Keratinocyte (primary cell): ENCODE results near the gene TBC1D20. TPM values are rescaled to one million over a fixed set of nuclear protein-coding genes. Genes with fewer than 3 reads are reported as not detected.

ENCODE experiments used
- DNase-seq: peaks from one replicate; pipeline ENCODE4 v3.0.0-alpha.2; 2011; ENCODE audit warnings: low read depth, missing footprints, low spot score
- FAIRE-seq: peaks from 2 replicates; lab custom pipeline; 2011; peaks lifted over from hg19 to GRCh38; lab: Jason Lieb, UNC
- H2AFZ ChIP-seq: 2 replicates; pipeline ENCODE4 v1.6.0; 2012; ENCODE audit warnings: low read length, control low read depth, inconsistent platforms; ENCODE audit not compliant: control insufficient read depth
- H3K27ac ChIP-seq: 2 replicates; pipeline ENCODE4 v1.5.1; 2011; ENCODE audit warnings: low read length; ENCODE audit not compliant: control insufficient read depth, insufficient read depth
- H3K27me3 ChIP-seq: 3 replicates; pipeline ENCODE4 v1.6.0; 2011; ENCODE audit warnings: low read length; ENCODE audit not compliant: control insufficient read depth, insufficient read depth; ENCODE audit errors: extremely low read depth
- H3K36me3 ChIP-seq, 2 experiments: 2 replicates in 1 of 2; 3 replicates in 1 of 2; pipeline ENCODE4 v1.5.1; 2011; ENCODE audit warnings: low read length in 2 of 2, mild to moderate bottlenecking in 1 of 2; ENCODE audit not compliant: control insufficient read depth in 2 of 2, insufficient read depth in 2 of 2; ENCODE audit errors: extremely low read depth in 1 of 2
- H3K4me1 ChIP-seq: 3 replicates; pipeline ENCODE4 v1.5.1; 2011; ENCODE audit warnings: low read length; ENCODE audit not compliant: control insufficient read depth, insufficient read depth; ENCODE audit errors: extremely low read depth
- H3K4me2 ChIP-seq: 3 replicates; pipeline ENCODE4 v1.6.0; 2011; ENCODE audit warnings: low read depth, low read length; ENCODE audit not compliant: control insufficient read depth, insufficient read depth; ENCODE audit errors: extremely low read depth
- H3K4me3 ChIP-seq, 3 experiments: fragments of 200-600 bp in 1 of 3; sonication (generic) in 1 of 3; 2 replicates in 2 of 3; 3 replicates in 1 of 3; pipeline ENCODE4 v1.5.1; 2011 to 2016; ENCODE audit warnings: low read length in 3 of 3, mild to moderate bottlenecking in 3 of 3, control low read depth in 2 of 3, inconsistent platforms in 1 of 3, low read depth in 1 of 3, mixed read lengths in 1 of 3, mixed run types in 1 of 3, moderate library complexity in 1 of 3; ENCODE audit not compliant: control insufficient read depth in 2 of 3, insufficient read depth in 2 of 3; ENCODE audit errors: extremely low read depth in 1 of 3
- H3K79me2 ChIP-seq: 2 replicates; pipeline ENCODE4 v1.6.0; 2012; ENCODE audit warnings: low read length; ENCODE audit not compliant: control insufficient read depth, insufficient read depth
- H3K9ac ChIP-seq: 3 replicates; pipeline ENCODE4 v1.6.0; 2011; ENCODE audit warnings: low read length; ENCODE audit not compliant: control insufficient read depth, insufficient read depth; ENCODE audit errors: extremely low read depth
- H3K9me1 ChIP-seq: 3 replicates; pipeline ENCODE4 v1.6.0; 2011; ENCODE audit warnings: low read length; ENCODE audit not compliant: control insufficient read depth, insufficient read depth; ENCODE audit errors: extremely low read depth
- H3K9me3 ChIP-seq: 2 replicates; pipeline ENCODE4 v1.5.1; 2012; ENCODE audit warnings: low read depth, low read length; ENCODE audit not compliant: control insufficient read depth
- H4K20me1 ChIP-seq: 3 replicates; pipeline ENCODE4 v1.6.0; 2011; ENCODE audit warnings: low read length; ENCODE audit not compliant: control insufficient read depth, insufficient read depth; ENCODE audit errors: extremely low read depth
- CTCF ChIP-seq, 3 experiments: IDR thresholded peaks in 1 of 3; conservative IDR thresholded peaks in 1 of 3; optimal IDR thresholded peaks in 1 of 3; 2 replicates in 2 of 3; 3 replicates in 1 of 3; pipeline versions ENCODE3 to v1.5.1; 2011; ENCODE audit warnings: low read length in 3 of 3, mild to moderate bottlenecking in 3 of 3, moderate library complexity in 2 of 3, control low read depth in 1 of 3, inconsistent platforms in 1 of 3; ENCODE audit not compliant: insufficient read depth in 2 of 3; ENCODE audit errors: extremely low read depth in 1 of 3
- EZH2 ChIP-seq: IDR thresholded peaks from one replicate; pipeline ENCODE4 v1.6.1; 2012; ENCODE audit warnings: inconsistent platforms, mild to moderate bottlenecking, low read length, moderate library complexity
- dilution Hi-C: fragments of 300-500 bp; cut with MboI; formaldehyde crosslinking; loops from one replicate; pipeline ENCODE4 v1.7.0; 2020; ENCODE audit warnings: low sequenced_read_pairs; ENCODE audit not compliant: extremely low pct_ligation_motif_present
- polyA plus RNA-seq, 5 experiments: library from polyadenylated mRNA; depleted of rRNA in 3 of 5; stranded (reverse) in 3 of 5; stranded (forward) in 1 of 5; unstranded in 1 of 5; fragments of >200 nt; gene quantifications; 1 replicate in 1 of 5; 2 replicates in 3 of 5; 3 replicates in 1 of 5; pipeline versions ENCODE4 v1.2.1 to v1.2.3, GENCODE V29; 2011 to 2012; ENCODE audit warnings: missing spikeins in 2 of 5, low read depth in 1 of 5, low replicate concordance in 1 of 5

Gene TBC1D20
- polyA plus RNA-seq, 1 donor (not counting 4 experiments of a cell fraction or from before 2014, with no cell fraction given), result 24.5 TPM

GRCh38 chr20:440636-441035 lies 21.7 kb downstream of the TBC1D20 start:
- no peak for FAIRE-seq
- no peak overlapping the region for H3K4me2 ChIP-seq

GRCh38 chr20:440148-440547 lies 22.2 kb downstream of the TBC1D20 start:
- Histone ChIP-seq H3K27ac (no peak overlapping the region), H3K27me3 (no peaks in the 10 kb centered on the region), H4K20me1 (no peaks in the 10 kb centered on the region), H3K4me1 (no peaks in the 10 kb centered on the region), H3K79me2 (no peaks in the 10 kb centered on the region), H3K4me3 (no peak overlapping the region), H2AFZ (no peak overlapping the region), H3K9me3 (no peaks in the 10 kb centered on the region), H3K9me1 (no peaks in the 10 kb centered on the region), H3K4me2 (no peak overlapping the region), H3K9ac (no peak overlapping the region), H3K36me3 (peaks cover 51% of the 10 kb centered on the region in 2 experiments)
- TF ChIP-seq EZH2 (no peak), CTCF (optimal IDR thresholded peaks at IDR 0.05 in 1 of 3, IDR thresholded peaks at IDR 0.05 in 1 of 3, conservative IDR thresholded peaks at IDR 0.05 in 1 of 3; ENCODE audit: extremely low read depth in 1 of 3, insufficient read depth in 2 of 3, low read length in 3 of 3) (no peak)
- dilution Hi-C loops, result no loop called here
- DNase-seq (no peak), FAIRE-seq (no peak)

More at GRCh38 chr20:440636-441035, 21.7 kb downstream of the TBC1D20 start:
- dilution Hi-C loops, result no loop called here
- no peaks in the 10 kb centered on the region for H3K4me1 ChIP-seq
- TF ChIP-seq CTCF (optimal IDR thresholded peaks at IDR 0.05 in 1 of 3, IDR thresholded peaks at IDR 0.05 in 1 of 3, conservative IDR thresholded peaks at IDR 0.05 in 1 of 3; ENCODE audit: extremely low read depth in 1 of 3, insufficient read depth in 2 of 3, low read length in 3 of 3) (no peak), EZH2 (no peak)
- H3K9ac ChIP-seq, result no peak overlapping the region
- no peak overlapping the region for H3K27ac ChIP-seq
- H2AFZ ChIP-seq, result no peak overlapping the region
- H3K36me3 ChIP-seq, result peaks cover 48 to 53% of the 10 kb centered on the region in 2 experiments
- no peak overlapping the region for H3K4me3 ChIP-seq
- H3K9me3 ChIP-seq, result no peaks in the 10 kb centered on the region
- no peaks in the 10 kb centered on the region for H3K27me3 ChIP-seq
- peaks cover under 1% of the 10 kb centered on the region for H4K20me1 ChIP-seq
- H3K79me2 ChIP-seq, result no peaks in the 10 kb centered on the region
- DNase-seq, result no peak
- no peaks in the 10 kb centered on the region for H3K9me1 ChIP-seq
